NCI-H1092 treated with DMSO at 0.1 percent for 48 hours (cell line): ENCODE measurements around the gene NCKAP1.
A peak's percentile ranks its signal among the peaks of the same experiment; 100 is the strongest.
"Not testable (repeated sequence)": the region's sequence is repeated elsewhere in the genome, so short reads cannot be mapped to it uniquely, and the experiment has no call there.

ENCODE experiments used
- DNase-seq: peaks from one replicate; lab custom pipeline; 2025; lab: John Stamatoyannopoulos, UW

The NCKAP1 gene

GRCh38 chr2:182999348-183000028, 38.8 kb downstream of the NCKAP1 start:
- DNase-seq, result no peak

GRCh38 chr2:182994228-182994912, 43.9 kb downstream of the NCKAP1 start:
- no peak for DNase-seq

GRCh38 chr2:182982941-182983340, 55.3 kb downstream of the NCKAP1 start:
- no peak for DNase-seq

GRCh38 chr2:182981475-182981874, 56.8 kb downstream of the NCKAP1 start:
- not testable (repeated sequence) for DNase-seq

- DNase-seq, result no peak
Measured at GRCh38 chr2:182980652-182981051, 57.6 kb downstream of the NCKAP1 start.

- DNase-seq, result peak; percentile 62
Measured at GRCh38 chr2:182980115-182980514, 58.1 kb downstream of the NCKAP1 start.

- no peak for DNase-seq
Measured at GRCh38 chr2:182977463-182977862, 60.8 kb downstream of the NCKAP1 start.

GRCh38 chr2:182973441-182974352, 64.6 kb downstream of the NCKAP1 start:
- DNase-seq, result no peak

GRCh38 chr2:182972548-182972942, 65.7 kb downstream of the NCKAP1 start:
- no peak for DNase-seq

GRCh38 chr2:182971820-182972547, 66.3 kb downstream of the NCKAP1 start:
- DNase-seq, result no peak

- no peak for DNase-seq
Measured at GRCh38 chr2:182970486-182970885, 67.8 kb downstream of the NCKAP1 start.

GRCh38 chr2:182968493-182968892, 69.8 kb downstream of the NCKAP1 start:
- DNase-seq, result no peak

- DNase-seq, result not testable (repeated sequence)
Measured at GRCh38 chr2:182966356-182966755, 71.9 kb downstream of the NCKAP1 start.

- no peak for DNase-seq
Measured at GRCh38 chr2:182962641-182963040, 75.6 kb downstream of the NCKAP1 start.

GRCh38 chr2:182960869-182961268, 77.4 kb downstream of the NCKAP1 start:
- not testable (repeated sequence) for DNase-seq

GRCh38 chr2:182954789-182955188, 83.5 kb downstream of the NCKAP1 start:
- DNase-seq, result no peak

- DNase-seq, result no peak
Measured at GRCh38 chr2:182952741-182953450, 85.4 kb downstream of the NCKAP1 start.

- no peak for DNase-seq
Measured at GRCh38 chr2:182951948-182952663, 86.2 kb downstream of the NCKAP1 start.

GRCh38 chr2:182950546-182950945, 87.7 kb downstream of the NCKAP1 start:
- no peak for DNase-seq

GRCh38 chr2:182949572-182950189, 88.6 kb downstream of the NCKAP1 start:
- no peak for DNase-seq
